ENCODE measurements around the gene ZNF593OS.
A peak's percentile ranks its signal among the peaks of the same experiment; 100 is the strongest.

ZNF593OS gene

GRCh38 chr1:26195805-26196204 lies 24.2 kb upstream of the ZNF593OS start:
- no peaks in the 10 kb centered on the region for H3K4me1 ChIP-seq (ENCODE audit: insufficient read depth, low read length, severe bottlenecking)

DNA sequence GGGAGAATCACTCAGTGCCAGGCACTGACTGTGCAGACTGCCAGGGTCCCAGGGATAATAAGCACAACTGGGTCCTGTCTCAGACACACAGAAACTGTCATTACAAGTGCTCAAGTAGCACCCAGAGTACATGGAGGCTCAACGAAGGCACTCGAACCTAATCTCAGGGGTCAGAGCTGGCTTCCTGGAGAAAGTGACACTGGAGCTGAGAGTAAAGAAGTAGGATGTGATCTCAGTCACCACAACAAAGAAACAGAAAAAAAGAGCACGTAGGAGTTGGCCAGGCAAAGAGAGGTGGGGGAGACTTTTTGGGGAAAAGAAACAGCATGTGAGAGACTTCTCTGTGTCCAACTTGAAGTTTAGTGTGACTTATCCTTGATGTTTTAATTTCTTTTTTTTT lies 20.1 kb upstream of the ZNF593OS start:
- Histone ChIP-seq H3F3A (ENCODE audit: insufficient read depth, low read length) (no peaks in the 10 kb centered on the region), H3K9me2 (ENCODE audit: low read depth, low read length) (no peaks in the 10 kb centered on the region), H3K36me3 (ENCODE audit: insufficient read depth, low read length) (no peaks in the 10 kb centered on the region), H3K4me1 (ENCODE audit: insufficient read depth, low read length, severe bottlenecking) (no peaks in the 10 kb centered on the region), H3K27ac (ENCODE audit: low read depth, low read length, poor library complexity, severe bottlenecking) (no peak overlapping the region), H3K9ac (ENCODE audit: low read length) (no peak overlapping the region), H2AFZ (ENCODE audit: low read length) (no peak overlapping the region), H3K9me3 (ENCODE audit: low read length) (no peaks in the 10 kb centered on the region), H3K79me2 (ENCODE audit: insufficient read depth, low read length) (no peaks in the 10 kb centered on the region), H3K27me3 (ENCODE audit: insufficient read depth, low read length) (0 out of 2 replicates have a peak, but pooled peaks cover 3% of the 10 kb centered on the region), H4K20me1 (ENCODE audit: insufficient read depth, low read length) (no peaks in the 10 kb centered on the region), H3K4me3 (ENCODE audit: low read depth, low read length, poor library complexity, severe bottlenecking) (no peak overlapping the region), H3K4me2 (ENCODE audit: low read length) (no peak overlapping the region)
- TF ChIP-seq EZH2 (IDR thresholded peaks at IDR 0.05; ENCODE audit: borderline replicate concordance, low read length), result no peak
- TF ChIP-seq, protein P1, sequence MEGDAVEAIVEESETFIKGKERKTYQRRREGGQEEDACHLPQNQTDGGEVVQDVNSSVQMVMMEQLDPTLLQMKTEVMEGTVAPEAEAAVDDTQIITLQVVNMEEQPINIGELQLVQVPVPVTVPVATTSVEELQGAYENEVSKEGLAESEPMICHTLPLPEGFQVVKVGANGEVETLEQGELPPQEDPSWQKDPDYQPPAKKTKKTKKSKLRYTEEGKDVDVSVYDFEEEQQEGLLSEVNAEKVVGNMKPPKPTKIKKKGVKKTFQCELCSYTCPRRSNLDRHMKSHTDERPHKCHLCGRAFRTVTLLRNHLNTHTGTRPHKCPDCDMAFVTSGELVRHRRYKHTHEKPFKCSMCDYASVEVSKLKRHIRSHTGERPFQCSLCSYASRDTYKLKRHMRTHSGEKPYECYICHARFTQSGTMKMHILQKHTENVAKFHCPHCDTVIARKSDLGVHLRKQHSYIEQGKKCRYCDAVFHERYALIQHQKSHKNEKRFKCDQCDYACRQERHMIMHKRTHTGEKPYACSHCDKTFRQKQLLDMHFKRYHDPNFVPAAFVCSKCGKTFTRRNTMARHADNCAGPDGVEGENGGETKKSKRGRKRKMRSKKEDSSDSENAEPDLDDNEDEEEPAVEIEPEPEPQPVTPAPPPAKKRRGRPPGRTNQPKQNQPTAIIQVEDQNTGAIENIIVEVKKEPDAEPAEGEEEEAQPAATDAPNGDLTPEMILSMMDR (IDR thresholded peaks at IDR 0.05; ENCODE audit: low read length), result no peak

More at GRCh38 chr1:26195805-26196204, 24.2 kb upstream of the ZNF593OS start:
- Histone ChIP-seq H3K9me3 (ENCODE audit: low read length) (no peaks in the 10 kb centered on the region), H3F3A (ENCODE audit: insufficient read depth, low read length) (no peaks in the 10 kb centered on the region), H3K27ac (ENCODE audit: low read depth, low read length, poor library complexity, severe bottlenecking) (no peak overlapping the region), H3K9ac (ENCODE audit: low read length) (no peak overlapping the region), H3K27me3 (ENCODE audit: insufficient read depth, low read length) (no peaks in the 10 kb centered on the region; the same call in 1 of the 2 replicates), H4K20me1 (ENCODE audit: insufficient read depth, low read length) (no peaks in the 10 kb centered on the region), H2AFZ (ENCODE audit: low read length) (no peak overlapping the region), H3K79me2 (ENCODE audit: insufficient read depth, low read length) (no peaks in the 10 kb centered on the region), H3K4me2 (ENCODE audit: low read length) (no peak overlapping the region), H3K36me3 (ENCODE audit: insufficient read depth, low read length) (no peaks in the 10 kb centered on the region), H3K4me3 (ENCODE audit: low read depth, low read length, poor library complexity, severe bottlenecking) (no peak overlapping the region), H3K9me2 (ENCODE audit: low read depth, low read length) (no peaks in the 10 kb centered on the region)
- no peak for TF ChIP-seq EZH2 (IDR thresholded peaks at IDR 0.05; ENCODE audit: borderline replicate concordance, low read length)
- TF ChIP-seq, protein P1 (IDR thresholded peaks at IDR 0.05; ENCODE audit: low read length), result no peak

DNA sequence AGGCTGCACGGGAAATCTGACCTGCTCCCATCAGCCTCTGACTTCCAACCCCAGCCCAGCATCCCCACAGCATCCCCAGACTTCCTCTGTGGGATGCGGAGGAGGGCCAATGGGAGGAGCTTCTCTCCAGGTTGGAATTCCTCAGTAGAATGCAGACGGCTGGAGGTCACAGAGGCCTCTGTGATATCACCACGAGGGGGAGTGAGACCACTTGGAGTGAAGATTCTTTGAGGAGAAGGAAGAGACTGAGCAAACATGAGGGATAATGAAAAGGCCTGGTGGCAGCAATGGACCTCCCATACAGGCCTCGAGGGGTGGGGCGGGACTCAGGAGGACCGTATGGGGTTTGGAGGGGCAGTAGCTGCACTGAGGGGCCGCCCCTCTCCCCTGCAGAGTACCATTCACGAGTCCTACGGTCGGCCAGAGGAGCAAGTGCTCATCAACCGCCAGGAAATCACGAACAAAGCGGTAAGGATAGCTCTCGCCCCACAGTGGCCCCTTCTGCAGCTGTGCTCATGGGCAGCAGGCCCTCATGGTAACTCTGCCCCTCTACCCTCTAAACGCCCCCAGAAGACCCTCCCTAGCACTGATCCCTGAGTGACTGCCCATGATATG lies 18.8 kb upstream of the ZNF593OS start, which contains the start of gene CATSPER4:
TSS of gene CATSPER4 (plus strand) at position 230 of the 615 bp plus-strand sequence. CDS start at position 256, 26 bp downstream.
- H3K4me2 ChIP-seq (ENCODE audit: low read length), result no peak within 1 kb of the TSS
- H3F3A ChIP-seq (ENCODE audit: insufficient read depth, low read length), result no peaks in the 10 kb centered on the region
- no peaks in the 10 kb centered on the region for H3K9me3 ChIP-seq (ENCODE audit: low read length)
- H3K9ac ChIP-seq (ENCODE audit: low read length), result no peak within 1 kb of the TSS
- no peaks in the 10 kb centered on the region for H3K4me1 ChIP-seq (ENCODE audit: insufficient read depth, low read length, severe bottlenecking)
- no peaks in the 10 kb centered on the region for H3K9me2 ChIP-seq (ENCODE audit: low read depth, low read length)
- no peaks in the 10 kb centered on the region for H3K36me3 ChIP-seq (ENCODE audit: insufficient read depth, low read length)
- H3K79me2 ChIP-seq (ENCODE audit: insufficient read depth, low read length), result no peaks in the 10 kb centered on the region
- H2AFZ ChIP-seq (ENCODE audit: low read length), result no peak within 1 kb of the TSS
- 0 out of 2 replicates have a peak, but pooled peaks cover 5% of the 10 kb centered on the region for H3K27me3 ChIP-seq (ENCODE audit: insufficient read depth, low read length)
- no peak for TF ChIP-seq EZH2 (IDR thresholded peaks at IDR 0.05; ENCODE audit: borderline replicate concordance, low read length)
- TF ChIP-seq, protein P1 (IDR thresholded peaks at IDR 0.05; ENCODE audit: low read length), result peak; percentile 47; the same call in 1 of the 2 replicates
- no peak within 1 kb of the TSS for H3K27ac ChIP-seq (ENCODE audit: low read depth, low read length, poor library complexity, severe bottlenecking)
- no peaks in the 10 kb centered on the region for H4K20me1 ChIP-seq (ENCODE audit: insufficient read depth, low read length)
- no peak within 1 kb of the TSS for H3K4me3 ChIP-seq (ENCODE audit: low read depth, low read length, poor library complexity, severe bottlenecking)
